Panc1 (cell line): ENCODE data around the gene ZBTB20.

Experiments used
- SIN3A ChIP-seq: IDR thresholded peaks from 2 replicates; pipeline ENCODE4 v1.6.1; 2012; ENCODE audit warnings: low read depth, mild to moderate bottlenecking, low read length, moderate library complexity, borderline replicate concordance; ENCODE audit not compliant: insufficient read depth
- TCF7L2 ChIP-seq: IDR thresholded peaks from 2 replicates; pipeline ENCODE4 v1.6.1; 2011; ENCODE audit warnings: mild to moderate bottlenecking, low read depth, low read length, inconsistent platforms
- TF ChIP-seq, protein P1 (sequence below): fragments of 450-650 bp; IDR thresholded peaks from 2 replicates; pipeline ENCODE4 v1.5.1; 2017; ENCODE audit warnings: mild to moderate bottlenecking

DNA sequence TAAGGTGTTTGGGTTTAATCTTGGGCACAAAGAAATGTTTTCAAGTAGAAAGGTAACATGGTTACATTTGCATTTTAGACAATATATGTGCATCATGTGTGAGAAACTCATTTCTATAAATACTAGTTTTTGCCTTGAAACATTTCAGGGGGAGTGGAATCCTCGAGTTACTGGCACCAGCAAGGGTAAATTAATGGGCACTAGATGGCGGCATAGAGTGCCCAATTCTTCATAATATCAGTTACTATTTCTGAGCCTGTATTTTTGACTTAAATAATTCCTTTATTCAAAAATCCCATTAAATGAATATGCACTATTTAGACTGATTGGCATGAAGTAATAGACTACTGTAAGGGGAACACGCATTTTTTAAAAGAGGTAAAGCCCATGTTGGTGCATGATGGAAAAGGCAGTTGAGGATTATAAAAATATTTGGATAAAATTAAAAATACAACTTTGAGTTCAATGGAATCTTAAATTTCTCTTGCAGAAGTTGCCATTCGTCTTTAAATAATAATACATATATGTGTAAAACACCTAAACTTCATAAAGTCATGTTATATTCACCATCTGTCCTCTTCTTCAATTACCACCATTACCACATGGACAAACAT, 106.3 kb downstream of the ZBTB20 start:
- no peak for TF ChIP-seq SIN3A
- TF ChIP-seq, protein P1, sequence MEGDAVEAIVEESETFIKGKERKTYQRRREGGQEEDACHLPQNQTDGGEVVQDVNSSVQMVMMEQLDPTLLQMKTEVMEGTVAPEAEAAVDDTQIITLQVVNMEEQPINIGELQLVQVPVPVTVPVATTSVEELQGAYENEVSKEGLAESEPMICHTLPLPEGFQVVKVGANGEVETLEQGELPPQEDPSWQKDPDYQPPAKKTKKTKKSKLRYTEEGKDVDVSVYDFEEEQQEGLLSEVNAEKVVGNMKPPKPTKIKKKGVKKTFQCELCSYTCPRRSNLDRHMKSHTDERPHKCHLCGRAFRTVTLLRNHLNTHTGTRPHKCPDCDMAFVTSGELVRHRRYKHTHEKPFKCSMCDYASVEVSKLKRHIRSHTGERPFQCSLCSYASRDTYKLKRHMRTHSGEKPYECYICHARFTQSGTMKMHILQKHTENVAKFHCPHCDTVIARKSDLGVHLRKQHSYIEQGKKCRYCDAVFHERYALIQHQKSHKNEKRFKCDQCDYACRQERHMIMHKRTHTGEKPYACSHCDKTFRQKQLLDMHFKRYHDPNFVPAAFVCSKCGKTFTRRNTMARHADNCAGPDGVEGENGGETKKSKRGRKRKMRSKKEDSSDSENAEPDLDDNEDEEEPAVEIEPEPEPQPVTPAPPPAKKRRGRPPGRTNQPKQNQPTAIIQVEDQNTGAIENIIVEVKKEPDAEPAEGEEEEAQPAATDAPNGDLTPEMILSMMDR = peak; percentile 70; the same call in 1 of the 2 replicates
- TF ChIP-seq TCF7L2 = no peak
